ENCODE results near the gene TAOK2.

GRCh38 chr16:29986231-29986630 lies 12.6 kb downstream of the TAOK2 start:
- TF ChIP-seq CTCF (IDR thresholded peaks at IDR 0.05) = no peak
- no peak for TF ChIP-seq RFX5 (IDR thresholded peaks at IDR 0.05)
- TF ChIP-seq HOXA7 (CRISPR knock-in tag; IDR thresholded peaks at IDR 0.05) = no peak
- TF ChIP-seq NR3C1 (IDR thresholded peaks at IDR 0.05) = no peak
- no peak for TF ChIP-seq PBX3 (IDR thresholded peaks at IDR 0.05)
- no peak for TF ChIP-seq USF2 (IDR thresholded peaks at IDR 0.05)
- TF ChIP-seq EP300 (IDR thresholded peaks at IDR 0.05) = no peak
- no peak for TF ChIP-seq POLR2A (IDR thresholded peaks at IDR 0.05; ENCODE audit: low read length)

Measured in A549 (cell line).